GM21526 (cell line): ENCODE results near the gene SPI1.

Experiments
- ATAC-seq: cut with Tn5 transposase; IDR thresholded peaks from one replicate; pipeline ENCODE4 v1.9.1; 2021; ENCODE audit warnings: moderate library complexity; ENCODE audit not compliant: unreplicated experiment, low FRiP score

The SPI1 gene

DNA sequence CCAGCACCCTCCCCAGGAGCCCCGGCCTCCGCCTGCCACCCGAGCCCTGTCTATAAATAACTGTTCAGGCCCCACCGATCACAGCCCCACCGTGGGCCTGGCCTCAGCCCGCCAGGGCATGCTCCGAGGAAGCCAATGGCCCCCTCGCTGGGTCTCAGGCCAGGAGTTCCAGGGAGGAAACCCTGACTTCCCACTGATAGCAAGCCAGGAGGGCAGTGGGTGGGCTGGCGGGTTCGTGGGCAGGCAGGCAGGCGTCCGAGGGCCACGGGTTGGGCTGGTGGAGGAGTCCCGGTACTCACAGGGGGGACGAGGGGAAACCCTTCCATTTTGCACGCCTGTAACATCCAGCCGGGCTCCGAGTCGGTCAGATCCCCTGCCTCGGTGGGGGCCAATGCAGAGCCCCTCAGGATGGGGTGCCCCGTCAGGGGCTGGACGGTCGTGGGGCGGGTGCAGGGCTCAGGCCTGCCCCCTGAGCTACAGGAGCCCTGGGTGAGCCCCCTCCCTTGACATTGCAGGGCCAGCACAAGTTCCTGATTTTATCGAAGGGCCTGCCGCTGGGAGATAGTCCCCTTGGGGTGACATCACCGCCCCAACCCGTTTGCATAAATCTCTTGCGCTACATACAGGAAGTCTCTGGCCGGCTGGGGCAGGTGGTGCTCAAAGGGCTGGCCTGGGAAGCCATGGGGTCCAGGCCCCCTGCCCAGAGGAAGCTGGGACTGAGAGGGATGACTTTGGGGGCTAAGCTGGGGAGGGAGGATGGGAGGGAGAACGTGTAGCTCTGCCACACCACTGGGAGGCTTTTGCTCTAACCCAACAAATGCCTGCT, at the start of gene SPI1:
Gene SPI1 (minus strand): TSS at position 538 of the 826 bp plus-strand sequence. CDS start 194 bp downstream, at position 344.
- peak; percentile 77 for ATAC-seq

- ATAC-seq, result peak; percentile 82
These were observed 48.0 kb upstream of the SPI1 start, which contains the start of gene PSMC3 for GRCh38 chr11:47426062-47426956. TSS of gene PSMC3 (minus strand) at chr11:47426439. CDS start at chr11:47426279, 160 bp downstream.

- no peak for ATAC-seq
These were observed 47.3 kb upstream of the SPI1 start for GRCh38 chr11:47425611-47426010.

DNA sequence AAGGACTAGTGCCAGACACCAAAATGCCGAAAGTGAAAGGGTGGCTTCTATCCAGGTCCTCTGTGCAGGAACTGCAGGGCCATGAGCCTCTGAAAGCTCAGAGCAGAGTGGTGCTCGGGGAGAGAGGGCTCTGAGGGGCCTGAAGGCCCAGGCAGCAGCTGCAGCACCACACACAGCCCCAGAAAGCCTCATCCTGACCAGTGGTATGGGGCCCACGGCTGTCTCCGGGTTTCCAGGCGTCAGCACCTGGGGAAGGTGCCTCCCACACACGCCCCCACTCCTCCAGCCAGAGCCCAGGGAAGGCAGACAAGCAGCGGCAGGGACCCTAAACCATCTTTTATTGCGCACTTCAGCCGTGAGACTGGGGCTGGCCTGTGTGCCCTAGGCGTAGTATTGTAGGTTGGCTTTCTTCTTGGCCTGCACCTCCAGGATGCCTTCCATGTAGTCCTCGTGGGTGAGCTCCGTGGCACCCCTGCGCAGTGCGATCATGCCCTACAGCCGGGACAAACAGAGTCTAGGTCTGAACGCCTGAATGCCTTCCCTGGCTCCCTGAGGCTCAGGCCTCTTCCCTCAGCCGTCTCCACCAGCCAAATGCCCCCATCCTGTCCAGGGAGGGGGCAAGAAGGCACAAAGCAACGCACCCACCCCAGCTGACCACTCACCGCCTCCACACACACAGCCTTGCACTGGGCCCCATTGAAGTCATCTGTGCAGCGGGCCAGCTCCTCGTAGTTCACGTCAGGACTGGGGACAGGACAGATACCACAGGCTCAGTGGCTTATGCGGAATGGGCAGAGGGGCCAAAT, 40.3 kb upstream of the SPI1 start:
- no peak for ATAC-seq

GRCh38 chr11:47417712-47418111, 39.4 kb upstream of the SPI1 start:
- no peak for ATAC-seq

- no peak for ATAC-seq
These were observed 37.7 kb upstream of the SPI1 start for GRCh38 chr11:47415949-47416472.

GRCh38 chr11:47415091-47415854, 36.9 kb upstream of the SPI1 start:
- ATAC-seq, result no peak

DNA sequence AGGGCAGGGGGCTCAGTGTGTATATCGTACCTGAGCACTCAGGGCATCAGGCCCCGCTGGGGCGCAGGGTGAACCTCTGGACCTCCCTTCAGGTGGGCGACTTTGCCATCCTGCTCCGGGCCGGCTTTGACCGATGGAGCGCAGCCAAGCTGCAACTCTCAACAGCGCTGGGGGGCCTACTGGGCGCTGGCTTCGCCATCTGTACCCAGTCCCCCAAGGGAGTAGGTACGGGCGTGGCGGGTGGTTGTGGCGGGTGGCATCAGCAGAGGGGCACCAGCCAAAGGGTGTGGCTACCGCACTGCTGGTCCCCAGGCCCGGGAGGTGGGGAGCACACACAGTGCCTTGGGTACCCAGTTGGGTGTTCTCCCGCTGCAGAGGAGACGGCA, 36.3 kb upstream of the SPI1 start:
- ATAC-seq, result no peak

DNA sequence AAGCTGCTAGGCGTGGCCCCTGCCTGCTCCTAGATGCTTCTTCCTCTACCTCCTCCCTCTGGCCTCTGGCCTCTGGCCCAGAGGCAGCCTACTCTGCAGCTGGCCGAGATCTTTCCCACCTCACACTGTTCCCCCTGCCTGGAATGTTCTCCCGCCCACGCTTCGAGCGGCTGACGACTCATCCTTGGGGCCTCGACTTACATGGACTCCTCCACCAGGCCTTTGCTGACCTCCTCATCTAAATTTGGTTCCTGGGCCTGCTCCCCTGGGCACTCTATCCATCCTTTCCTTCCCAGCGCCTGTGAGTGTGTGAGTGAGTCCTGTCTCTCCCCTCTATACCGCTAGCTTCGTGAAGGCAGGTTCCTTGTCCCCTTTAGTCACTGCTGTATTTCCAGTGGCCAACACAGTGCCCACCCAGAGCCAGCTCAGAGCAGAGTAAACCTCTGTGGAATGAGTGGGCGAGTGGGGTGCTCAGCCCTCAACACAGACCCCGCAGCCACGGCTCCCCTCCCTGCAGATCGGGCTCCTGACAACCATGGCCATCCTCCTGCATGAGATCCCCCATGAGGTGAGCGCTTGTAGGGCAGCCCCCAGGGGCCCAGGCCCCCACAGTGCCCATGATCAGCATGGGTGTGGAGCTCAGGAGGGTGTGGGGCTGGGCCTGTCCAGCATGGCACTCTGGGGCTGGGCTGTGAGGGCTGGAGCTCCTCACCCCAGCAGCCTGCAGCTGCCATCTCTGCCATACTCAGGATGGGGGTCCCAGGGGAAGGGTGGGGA, 35.7 kb upstream of the SPI1 start:
- no peak for ATAC-seq

DNA sequence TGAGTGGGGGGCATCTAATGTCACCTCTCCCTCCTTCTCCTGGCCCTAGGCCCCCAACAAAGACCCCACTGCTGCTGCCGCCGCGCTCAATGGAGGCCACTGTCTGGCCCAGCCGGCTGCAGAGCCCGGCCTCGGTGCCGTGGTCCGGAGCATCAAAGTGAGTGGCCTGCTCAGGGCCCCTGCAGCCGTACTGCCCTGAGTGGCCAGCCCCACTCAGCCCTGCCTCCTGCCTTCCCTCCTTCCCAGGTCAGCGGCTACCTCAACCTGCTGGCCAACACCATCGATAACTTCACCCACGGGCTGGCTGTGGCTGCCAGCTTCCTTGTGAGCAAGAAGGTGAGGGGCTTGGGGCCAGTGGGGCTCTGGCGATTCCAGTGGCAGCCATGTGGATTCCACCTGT, 35.0 kb upstream of the SPI1 start:
- ATAC-seq, result no peak

- ATAC-seq, result no peak
These were observed 33.8 kb upstream of the SPI1 start for GRCh38 chr11:47411884-47412746.

- ATAC-seq, result no peak
These were observed 32.3 kb upstream of the SPI1 start for GRCh38 chr11:47410370-47411264.

DNA sequence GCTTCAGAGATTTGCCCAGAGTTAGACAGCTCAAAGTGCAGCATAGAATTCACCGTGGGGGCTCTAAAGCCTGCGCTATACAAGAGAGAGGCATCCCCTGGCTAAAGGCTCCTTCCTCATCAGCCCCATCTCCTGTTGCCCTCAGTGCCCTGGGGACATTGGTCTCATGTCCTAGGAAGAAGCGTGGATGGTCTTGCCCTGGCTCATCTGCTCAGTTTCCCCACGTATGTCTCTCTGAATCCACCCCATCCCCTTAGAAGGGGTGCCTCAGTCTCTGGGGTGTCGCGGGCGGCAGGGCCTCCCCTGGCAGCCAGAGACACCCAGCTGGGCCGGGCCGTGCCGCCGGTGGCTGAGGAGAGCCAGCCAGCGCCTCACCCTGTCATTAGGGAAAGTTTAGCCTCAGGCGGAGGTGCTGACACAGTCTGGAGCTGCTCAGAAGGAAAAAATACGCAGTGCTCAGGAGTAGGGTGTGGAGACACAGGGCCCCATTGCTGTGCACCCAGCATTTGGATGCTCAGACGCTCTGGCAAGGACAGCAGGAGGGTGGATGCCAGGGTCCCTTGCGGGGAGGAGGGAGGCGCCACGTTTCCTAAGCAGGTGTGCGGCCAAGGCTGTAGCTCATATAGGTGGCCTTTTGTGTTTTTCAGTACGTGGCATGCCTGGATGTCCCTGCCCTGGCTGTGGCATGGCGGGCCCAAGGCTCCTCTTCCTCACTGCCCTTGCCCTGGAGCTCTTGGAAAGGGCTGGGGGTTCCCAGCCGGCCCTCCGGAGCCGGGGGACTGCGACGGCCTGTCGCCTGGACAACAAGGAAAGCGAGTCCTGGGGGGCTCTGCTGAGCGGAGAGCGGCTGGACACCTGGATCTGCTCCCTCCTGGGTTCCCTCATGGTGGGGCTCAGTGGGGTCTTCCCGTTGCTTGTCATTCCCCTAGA, 31.4 kb upstream of the SPI1 start:
- ATAC-seq, result no peak

DNA sequence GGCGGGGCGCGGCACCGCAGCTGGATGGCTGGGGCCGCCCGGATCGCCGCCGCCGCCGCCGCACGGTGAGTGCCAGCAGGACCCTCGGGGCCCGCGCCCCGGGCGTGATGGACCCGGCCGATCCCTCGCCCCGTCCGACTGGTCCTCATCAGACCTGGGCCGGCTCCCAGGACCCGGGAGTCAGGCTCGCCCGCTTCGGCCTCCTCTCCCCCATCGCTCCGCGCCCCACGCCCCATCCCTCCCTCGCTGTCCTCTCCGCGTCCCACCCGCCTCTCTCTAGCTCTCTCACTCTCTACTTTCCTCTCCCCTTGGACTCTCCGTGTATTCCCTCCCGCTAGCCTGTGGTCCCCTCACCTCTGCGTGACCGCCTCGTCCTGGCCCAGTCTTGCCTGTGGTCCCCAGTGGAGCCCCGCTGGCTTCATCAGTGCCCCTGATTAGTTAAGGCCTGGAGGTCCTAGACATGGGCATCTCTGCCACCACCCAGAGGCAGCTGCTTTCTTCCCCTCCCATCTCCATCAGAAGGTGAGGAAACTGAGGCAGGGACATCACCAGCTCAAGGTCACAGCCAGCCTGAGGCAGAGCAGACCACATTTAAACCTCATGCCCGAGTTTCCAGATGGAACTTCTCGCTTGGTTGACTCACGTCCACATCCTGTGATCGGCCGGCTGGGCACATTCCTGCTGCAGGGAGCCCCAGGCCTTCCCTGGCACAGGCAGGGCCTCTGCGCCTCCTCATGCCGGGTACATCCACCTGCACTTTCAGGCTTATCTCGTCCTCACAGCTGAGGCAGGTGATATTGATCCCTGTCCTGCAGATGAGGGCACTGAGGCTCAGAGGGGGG, 30.5 kb upstream of the SPI1 start:
- no peak for ATAC-seq
